ENCODE results near the gene RAD51AP2. TPM values are rescaled to one million over a fixed set of nuclear protein-coding genes. Genes with fewer than 3 reads are reported as not detected.

The RAD51AP2 gene
- polyA plus RNA-seq, 3 donors from 2014 or later, result not detected

DNA sequence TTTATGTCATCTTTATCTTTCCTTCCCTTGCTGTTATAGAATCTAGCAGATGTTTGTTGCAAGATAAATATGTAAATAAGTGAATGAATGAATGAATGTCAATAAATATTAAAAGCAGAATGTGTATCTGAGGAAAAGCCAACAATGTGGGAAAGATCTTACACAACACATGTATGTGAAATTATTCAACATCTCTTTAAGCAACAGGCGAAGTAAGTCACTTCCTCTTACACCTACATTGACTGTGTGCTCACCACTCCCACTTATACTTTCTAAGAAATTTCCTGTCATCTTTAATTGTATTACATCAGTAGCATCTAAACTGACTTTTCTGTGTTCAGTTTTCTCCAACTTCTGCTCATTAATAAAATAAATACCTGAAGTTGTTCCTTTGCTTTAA is 43.0 kb downstream of the RAD51AP2 start:
- H3K4me3 Mint-ChIP-seq, result no peak overlapping the region
- H3K27me3 Mint-ChIP-seq (ENCODE audit: low read depth in 3 of 3), result peaks cover 0 to 5% (median 0%) of the 10 kb centered on the region in 3 donors
- no peak overlapping the region for H3K27ac Mint-ChIP-seq

DNA sequence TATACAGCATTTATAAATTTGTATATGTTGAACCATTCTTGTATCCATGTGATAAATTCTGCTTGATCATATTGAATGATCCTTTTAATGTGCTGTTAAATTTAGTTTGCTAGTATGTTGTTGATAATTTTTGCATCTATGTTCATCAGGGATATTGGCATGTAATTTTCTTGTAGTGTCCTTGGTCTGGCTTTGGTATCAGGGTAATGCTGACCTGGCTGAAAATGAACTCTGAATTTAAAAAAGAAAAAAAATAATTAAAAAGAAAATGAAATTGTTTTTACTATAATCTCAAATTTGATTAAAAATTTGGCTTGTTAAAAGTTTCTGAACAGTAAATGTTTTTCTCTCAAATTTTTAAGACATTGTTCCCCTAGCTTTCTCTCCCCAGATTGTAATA is 46.3 kb downstream of the RAD51AP2 start:
- H3K9me3 Mint-ChIP-seq, result peaks cover 3 to 64% (median 20%) of the 10 kb centered on the region in 6 donors
- DNase-seq, result no peak
- no peaks in the 10 kb centered on the region for H3K4me1 Mint-ChIP-seq
- no peak overlapping the region for H3K4me3 Mint-ChIP-seq
- H3K27ac Mint-ChIP-seq, result no peak overlapping the region
- peaks cover 0 to 7% (median 0%) of the 10 kb centered on the region in 3 donors for H3K27me3 Mint-ChIP-seq (ENCODE audit: low read depth in 3 of 3)
- no peaks in the 10 kb centered on the region for H3K36me3 Mint-ChIP-seq

More for the DNA sequence above, 43.0 kb downstream of the RAD51AP2 start:
- no peaks in the 10 kb centered on the region for H3K36me3 Mint-ChIP-seq
- peaks cover 12 to 38% (median 16%) of the 10 kb centered on the region in 6 donors for H3K9me3 Mint-ChIP-seq
- no peak for DNase-seq
- no peaks in the 10 kb centered on the region for H3K4me1 Mint-ChIP-seq

DNA sequence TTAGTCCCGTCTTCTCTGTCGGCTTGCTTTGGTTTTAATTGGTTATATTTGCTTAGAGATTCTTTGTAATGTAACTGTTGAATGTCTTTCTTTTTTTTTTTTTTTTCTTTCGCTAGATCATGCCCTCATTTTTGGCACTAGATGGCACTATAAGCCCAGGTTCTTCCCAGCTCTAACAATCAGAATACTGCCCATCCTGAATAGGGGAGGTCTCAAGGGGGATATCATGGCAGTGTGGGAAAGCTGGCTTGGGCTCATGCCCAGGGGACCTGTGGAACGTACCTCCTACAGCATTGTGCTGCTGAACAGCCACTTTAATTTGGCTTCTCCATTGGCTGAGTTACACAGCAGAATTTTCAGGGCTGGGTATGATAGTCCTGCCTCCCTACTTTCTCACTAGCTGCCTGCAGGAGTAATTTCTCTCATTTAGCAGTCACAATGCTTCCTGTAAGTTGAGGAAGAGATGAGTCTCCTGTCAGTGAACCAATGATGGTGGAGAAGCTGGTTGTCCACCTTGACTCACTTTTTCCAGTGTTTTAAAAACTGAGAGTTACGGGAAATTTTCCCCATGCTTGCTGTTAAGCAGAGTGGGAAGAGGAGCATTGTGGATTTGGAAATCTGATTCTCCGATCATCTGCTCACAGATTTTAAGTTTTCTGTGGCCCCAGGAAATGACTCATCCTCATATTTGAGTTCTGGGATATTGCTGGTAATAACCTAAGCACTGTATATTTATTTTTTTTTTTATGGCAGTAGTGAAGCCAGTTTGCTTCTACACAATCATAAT is 47.2 kb downstream of the RAD51AP2 start:
- H3K27ac Mint-ChIP-seq, result no peak overlapping the region
- H3K36me3 Mint-ChIP-seq, result no peaks in the 10 kb centered on the region
- H3K4me1 Mint-ChIP-seq, result no peaks in the 10 kb centered on the region
- peaks cover 0 to 7% (median 0%) of the 10 kb centered on the region in 3 donors for H3K27me3 Mint-ChIP-seq (ENCODE audit: low read depth in 3 of 3)
- no peak for DNase-seq
- H3K4me3 Mint-ChIP-seq, result no peak overlapping the region
- peaks cover 3 to 69% (median 21%) of the 10 kb centered on the region in 6 donors for H3K9me3 Mint-ChIP-seq

DNA sequence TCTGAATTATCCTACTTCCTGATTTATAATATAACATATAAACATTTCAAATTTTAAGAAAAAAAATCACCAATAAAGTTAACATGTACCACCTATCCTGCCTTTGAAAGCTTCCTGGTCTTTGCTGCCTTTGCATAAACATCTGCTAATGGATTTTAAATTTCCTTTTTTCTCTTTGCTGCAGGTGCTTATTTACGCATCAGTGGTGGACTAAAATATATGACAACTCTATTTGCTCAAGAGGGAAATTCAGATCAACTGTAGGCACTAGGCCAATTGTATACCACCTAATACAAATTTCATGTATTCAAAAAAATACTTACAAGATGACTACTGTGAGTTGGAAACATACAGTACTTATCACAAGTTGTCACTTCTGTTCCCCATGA is 57.2 kb downstream of the RAD51AP2 start:
- H3K4me3 Mint-ChIP-seq, result no peak overlapping the region
- no peaks in the 10 kb centered on the region for H3K4me1 Mint-ChIP-seq
- H3K27ac Mint-ChIP-seq, result no peak overlapping the region
- DNase-seq, result no peak
- H3K9me3 Mint-ChIP-seq, result peaks cover 9 to 32% (median 13%) of the 10 kb centered on the region in 6 donors
- H3K36me3 Mint-ChIP-seq, result no peaks in the 10 kb centered on the region
- no peaks in the 10 kb centered on the region for H3K27me3 Mint-ChIP-seq (ENCODE audit: low read depth in 3 of 3)

Other genes starting within 250 kb of the RAD51AP2 start
- gene VSNL1, start 22.3 kb upstream of the RAD51AP2 start, polyA plus RNA-seq, result not detected
- 10 to 100 TPM in 1 of 3 donors, 1 to 10 TPM in 2; 4.1 to 14.6 (median 5.1) TPM for gene SMC6, start 235.4 kb upstream of the RAD51AP2 start, polyA plus RNA-seq
- gene GEN1, start 235.7 kb upstream of the RAD51AP2 start, polyA plus RNA-seq, result 1 to 10 TPM in 1 of 3 donors, not detected in 2; 2.3 TPM

Data from immature natural killer cell (primary cell).